Measurements from ENCODE around the gene CATSPERB. TPM values are rescaled to one million over a fixed set of nuclear protein-coding genes. Genes with fewer than 3 reads are reported as not detected.

The CATSPERB gene
- total RNA-seq, 2 donors from 2014 or later = 0.19 to 3.5 TPM

- TF ChIP-seq CTCF (IDR thresholded peaks at IDR 0.05) = no peak
- Histone ChIP-seq H3K36me3 (no peaks in the 10 kb centered on the region), H3K27me3 (no peaks in the 10 kb centered on the region), H3K27ac (no peak overlapping the region), H3K9me3 (no peaks in the 10 kb centered on the region), H3K4me3 (no peak overlapping the region), H3K4me1 (no peaks in the 10 kb centered on the region)
- DNase-seq (ENCODE audit: low spot score) = no peak
Measured at GRCh38 chr14:91654836-91655235, 77.0 kb downstream of the CATSPERB start.

- no peaks in the 10 kb centered on the region for H3K9me3 ChIP-seq
- DNase-seq (ENCODE audit: low spot score) = no peak
- no peak for TF ChIP-seq CTCF (IDR thresholded peaks at IDR 0.05)
- H3K27me3 ChIP-seq = no peaks in the 10 kb centered on the region
- no peak overlapping the region for H3K4me3 ChIP-seq
- H3K4me1 ChIP-seq = no peaks in the 10 kb centered on the region
- no peaks in the 10 kb centered on the region for H3K36me3 ChIP-seq
- H3K27ac ChIP-seq = no peak overlapping the region
Measured at GRCh38 chr14:91653451-91653850, 78.4 kb downstream of the CATSPERB start.

DNA sequence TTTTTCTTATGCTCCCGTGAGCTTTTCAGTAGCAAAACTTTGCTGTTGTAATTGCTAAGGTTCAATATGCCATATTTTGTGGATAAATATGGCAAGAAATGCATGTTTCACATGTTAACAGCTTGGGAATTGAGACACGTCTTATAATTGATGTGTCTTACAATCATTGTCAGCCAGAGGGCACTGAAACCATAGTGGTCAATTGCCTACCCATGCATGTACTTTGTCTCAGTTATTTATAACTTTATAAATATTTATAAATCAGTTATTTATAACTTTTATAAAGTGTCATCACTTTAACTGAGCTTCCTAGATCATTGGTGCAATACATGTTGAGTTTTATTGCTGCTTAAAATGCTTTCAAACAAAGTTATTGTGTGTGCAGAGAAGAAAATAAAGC, 82.0 kb downstream of the CATSPERB start:
- peak; percentile 36 to 75 for TF ChIP-seq CTCF (IDR thresholded peaks at IDR 0.05)
- H3K4me3 ChIP-seq = no peak overlapping the region
- H3K9me3 ChIP-seq = no peaks in the 10 kb centered on the region
- no peaks in the 10 kb centered on the region for H3K4me1 ChIP-seq
- H3K27me3 ChIP-seq = no peaks in the 10 kb centered on the region
- no peaks in the 10 kb centered on the region for H3K36me3 ChIP-seq
- no peak for DNase-seq (ENCODE audit: low spot score)
- no peak overlapping the region for H3K27ac ChIP-seq

GRCh38 chr14:91647856-91648255, 84.0 kb downstream of the CATSPERB start:
- Histone ChIP-seq H3K27me3 (no peaks in the 10 kb centered on the region), H3K9me3 (no peaks in the 10 kb centered on the region), H3K36me3 (no peaks in the 10 kb centered on the region), H3K4me3 (no peak overlapping the region), H3K27ac (no peak overlapping the region), H3K4me1 (no peaks in the 10 kb centered on the region)
- no peak for TF ChIP-seq CTCF (IDR thresholded peaks at IDR 0.05)
- DNase-seq (ENCODE audit: low spot score) = no peak

- no peak overlapping the region for H3K27ac ChIP-seq
- no peak overlapping the region for H3K4me3 ChIP-seq
- H3K4me1 ChIP-seq = no peaks in the 10 kb centered on the region
- H3K27me3 ChIP-seq = no peaks in the 10 kb centered on the region
- no peaks in the 10 kb centered on the region for H3K9me3 ChIP-seq
- H3K36me3 ChIP-seq = no peaks in the 10 kb centered on the region
- no peak for DNase-seq (ENCODE audit: low spot score)
- no peak for TF ChIP-seq CTCF (IDR thresholded peaks at IDR 0.05)
Measured at GRCh38 chr14:91636604-91637003, 95.3 kb downstream of the CATSPERB start.

- no peaks in the 10 kb centered on the region for H3K9me3 ChIP-seq
- DNase-seq (ENCODE audit: low spot score) = no peak
- no peak overlapping the region for H3K27ac ChIP-seq
- H3K27me3 ChIP-seq = no peaks in the 10 kb centered on the region
- no peak for TF ChIP-seq CTCF (IDR thresholded peaks at IDR 0.05)
- H3K36me3 ChIP-seq = no peaks in the 10 kb centered on the region
- no peak overlapping the region for H3K4me3 ChIP-seq
- H3K4me1 ChIP-seq = no peaks in the 10 kb centered on the region
Measured at GRCh38 chr14:91624757-91625156, 107.1 kb downstream of the CATSPERB start.

Measured in right atrium auricular region (tissue), 2 donors.